LNCAP (cell line): ENCODE measurements around the gene GCH1.

Experiments
- TF ChIP-seq, protein P1 (sequence below): fragments of 450-650 bp; IDR thresholded peaks from 2 replicates; pipeline ENCODE4 v1.5.1; 2017; ENCODE audit warnings: mild to moderate bottlenecking

Gene GCH1

GRCh38 chr14:54794796-54795195 lies 107.8 kb downstream of the GCH1 start:
- TF ChIP-seq, protein P1, sequence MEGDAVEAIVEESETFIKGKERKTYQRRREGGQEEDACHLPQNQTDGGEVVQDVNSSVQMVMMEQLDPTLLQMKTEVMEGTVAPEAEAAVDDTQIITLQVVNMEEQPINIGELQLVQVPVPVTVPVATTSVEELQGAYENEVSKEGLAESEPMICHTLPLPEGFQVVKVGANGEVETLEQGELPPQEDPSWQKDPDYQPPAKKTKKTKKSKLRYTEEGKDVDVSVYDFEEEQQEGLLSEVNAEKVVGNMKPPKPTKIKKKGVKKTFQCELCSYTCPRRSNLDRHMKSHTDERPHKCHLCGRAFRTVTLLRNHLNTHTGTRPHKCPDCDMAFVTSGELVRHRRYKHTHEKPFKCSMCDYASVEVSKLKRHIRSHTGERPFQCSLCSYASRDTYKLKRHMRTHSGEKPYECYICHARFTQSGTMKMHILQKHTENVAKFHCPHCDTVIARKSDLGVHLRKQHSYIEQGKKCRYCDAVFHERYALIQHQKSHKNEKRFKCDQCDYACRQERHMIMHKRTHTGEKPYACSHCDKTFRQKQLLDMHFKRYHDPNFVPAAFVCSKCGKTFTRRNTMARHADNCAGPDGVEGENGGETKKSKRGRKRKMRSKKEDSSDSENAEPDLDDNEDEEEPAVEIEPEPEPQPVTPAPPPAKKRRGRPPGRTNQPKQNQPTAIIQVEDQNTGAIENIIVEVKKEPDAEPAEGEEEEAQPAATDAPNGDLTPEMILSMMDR = no peak

DNA sequence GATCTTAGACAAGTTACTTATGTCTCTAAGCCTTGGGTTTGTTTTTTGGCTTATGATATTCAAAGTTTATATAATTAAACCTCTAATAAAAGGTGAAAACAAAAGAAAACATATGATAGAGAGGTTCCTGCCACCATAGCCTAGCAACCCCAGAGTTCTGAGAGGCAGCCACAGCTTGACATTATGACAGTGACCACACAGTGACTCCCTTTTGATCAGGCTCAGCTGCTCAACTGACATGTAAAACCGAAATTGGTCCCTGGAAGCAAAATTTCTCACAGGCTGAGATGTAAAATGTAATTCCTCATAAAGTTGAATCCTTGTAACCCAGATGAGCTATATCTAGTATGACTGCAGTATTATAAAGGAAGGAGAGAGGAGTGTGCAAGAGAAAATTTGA lies 108.5 kb downstream of the GCH1 start:
- TF ChIP-seq, protein P1 = no peak

DNA sequence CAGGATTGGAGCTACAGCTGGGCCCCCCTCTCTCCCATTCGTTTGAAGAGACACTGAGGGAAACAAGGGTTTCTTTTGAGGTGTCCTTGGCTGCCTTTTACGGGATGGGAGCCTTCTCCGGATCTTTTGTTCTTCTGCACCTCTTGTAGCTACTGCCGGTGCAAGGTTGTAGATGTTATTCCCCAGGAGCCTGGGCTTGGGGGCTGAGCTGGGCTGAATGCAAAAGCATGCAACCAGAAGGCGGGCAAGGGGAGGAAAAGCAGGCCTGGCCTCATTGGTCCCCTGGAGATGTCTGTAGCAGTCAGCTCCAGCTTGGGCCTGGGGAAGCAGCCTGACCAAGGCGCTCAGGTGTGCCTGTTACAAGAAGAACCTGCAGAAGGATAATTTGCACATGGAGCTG lies 110.3 kb downstream of the GCH1 start:
- TF ChIP-seq, protein P1 = no peak
